Measurements from ENCODE around the gene FAM236B.
"Not testable (repeated sequence)": the region's sequence is repeated elsewhere in the genome, so short reads cannot be mapped to it uniquely, and the experiment has no call there.

GRCh38 chrX:72777467-72777790 lies 5.0 kb downstream of the FAM236B start:
- TF ChIP-seq, protein P1, sequence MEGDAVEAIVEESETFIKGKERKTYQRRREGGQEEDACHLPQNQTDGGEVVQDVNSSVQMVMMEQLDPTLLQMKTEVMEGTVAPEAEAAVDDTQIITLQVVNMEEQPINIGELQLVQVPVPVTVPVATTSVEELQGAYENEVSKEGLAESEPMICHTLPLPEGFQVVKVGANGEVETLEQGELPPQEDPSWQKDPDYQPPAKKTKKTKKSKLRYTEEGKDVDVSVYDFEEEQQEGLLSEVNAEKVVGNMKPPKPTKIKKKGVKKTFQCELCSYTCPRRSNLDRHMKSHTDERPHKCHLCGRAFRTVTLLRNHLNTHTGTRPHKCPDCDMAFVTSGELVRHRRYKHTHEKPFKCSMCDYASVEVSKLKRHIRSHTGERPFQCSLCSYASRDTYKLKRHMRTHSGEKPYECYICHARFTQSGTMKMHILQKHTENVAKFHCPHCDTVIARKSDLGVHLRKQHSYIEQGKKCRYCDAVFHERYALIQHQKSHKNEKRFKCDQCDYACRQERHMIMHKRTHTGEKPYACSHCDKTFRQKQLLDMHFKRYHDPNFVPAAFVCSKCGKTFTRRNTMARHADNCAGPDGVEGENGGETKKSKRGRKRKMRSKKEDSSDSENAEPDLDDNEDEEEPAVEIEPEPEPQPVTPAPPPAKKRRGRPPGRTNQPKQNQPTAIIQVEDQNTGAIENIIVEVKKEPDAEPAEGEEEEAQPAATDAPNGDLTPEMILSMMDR (IDR thresholded peaks at IDR 0.05; ENCODE audit: borderline replicate concordance, extremely low read depth, low read length, poor library complexity, severe bottlenecking), result not testable (repeated sequence)
- TF ChIP-seq EZH2 (IDR thresholded peaks at IDR 0.05; ENCODE audit: borderline replicate concordance, low read depth, low read length, severe bottlenecking), result not testable (repeated sequence)
